KMS-11 (cell line): ENCODE results near the gene GAD1.

Source experiments
- H2AFZ ChIP-seq: fragments of 200-600 bp; sonication (generic); 2 replicates; pipeline ENCODE4 v1.6.1; 2016; ENCODE audit warnings: antibody characterized with exemption, mixed run types, low read depth
- H3K27ac ChIP-seq: fragments of 200-600 bp; sonication (generic); 2 replicates; pipeline ENCODE4 v1.6.1; 2016; ENCODE audit warnings: mild to moderate bottlenecking, mixed run types
- H3K27me3 ChIP-seq: fragments of 200-600 bp; sonication (generic); 2 replicates; pipeline ENCODE4 v1.6.1; 2017; ENCODE audit warnings: mild to moderate bottlenecking, low read depth, mixed run types, moderate library complexity; ENCODE audit not compliant: insufficient read depth
- H3K36me3 ChIP-seq: fragments of 200-600 bp; sonication (generic); 2 replicates; pipeline ENCODE4 v1.6.1; 2017; ENCODE audit warnings: mild to moderate bottlenecking, mixed run types; ENCODE audit not compliant: insufficient read depth
- H3K4me1 ChIP-seq: fragments of 200-600 bp; sonication (generic); 2 replicates; pipeline ENCODE4 v1.6.1; 2016; ENCODE audit warnings: mild to moderate bottlenecking, low read depth, mixed run types; ENCODE audit not compliant: poor library complexity, severe bottlenecking
- H3K4me2 ChIP-seq: fragments of 200-600 bp; sonication (generic); 2 replicates; pipeline ENCODE4 v1.7.0; 2016; ENCODE audit warnings: mild to moderate bottlenecking, mixed run types
- H3K4me3 ChIP-seq: fragments of 200-600 bp; sonication (generic); IDR thresholded peaks from 2 replicates; pipeline ENCODE4 v1.6.1; 2017; ENCODE audit warnings: low read depth, low read length, mixed read lengths; ENCODE audit not compliant: insufficient read depth
- H3K79me2 ChIP-seq: fragments of 200-600 bp; sonication (generic); 2 replicates; pipeline ENCODE4 v1.6.1; 2016; ENCODE audit warnings: low read depth, mixed run types; ENCODE audit not compliant: insufficient read depth
- H3K9ac ChIP-seq: fragments of 200-600 bp; sonication (generic); 2 replicates; pipeline ENCODE4 v1.6.1; 2016; ENCODE audit warnings: mild to moderate bottlenecking, mixed run types
- H4K20me1 ChIP-seq: fragments of 200-600 bp; sonication (generic); 2 replicates; pipeline ENCODE4 v1.6.1; 2016; ENCODE audit warnings: mild to moderate bottlenecking, mixed run types; ENCODE audit not compliant: insufficient read depth
- TF ChIP-seq, protein P1 (sequence below): fragments of 200-600 bp; sonication (generic); conservative IDR thresholded peaks from 2 replicates; pipeline ENCODE4 v1.6.1; 2017; ENCODE audit warnings: low read depth, mild to moderate bottlenecking, antibody characterized with exemption, low read length, moderate library complexity, mixed read lengths

The GAD1 gene

DNA sequence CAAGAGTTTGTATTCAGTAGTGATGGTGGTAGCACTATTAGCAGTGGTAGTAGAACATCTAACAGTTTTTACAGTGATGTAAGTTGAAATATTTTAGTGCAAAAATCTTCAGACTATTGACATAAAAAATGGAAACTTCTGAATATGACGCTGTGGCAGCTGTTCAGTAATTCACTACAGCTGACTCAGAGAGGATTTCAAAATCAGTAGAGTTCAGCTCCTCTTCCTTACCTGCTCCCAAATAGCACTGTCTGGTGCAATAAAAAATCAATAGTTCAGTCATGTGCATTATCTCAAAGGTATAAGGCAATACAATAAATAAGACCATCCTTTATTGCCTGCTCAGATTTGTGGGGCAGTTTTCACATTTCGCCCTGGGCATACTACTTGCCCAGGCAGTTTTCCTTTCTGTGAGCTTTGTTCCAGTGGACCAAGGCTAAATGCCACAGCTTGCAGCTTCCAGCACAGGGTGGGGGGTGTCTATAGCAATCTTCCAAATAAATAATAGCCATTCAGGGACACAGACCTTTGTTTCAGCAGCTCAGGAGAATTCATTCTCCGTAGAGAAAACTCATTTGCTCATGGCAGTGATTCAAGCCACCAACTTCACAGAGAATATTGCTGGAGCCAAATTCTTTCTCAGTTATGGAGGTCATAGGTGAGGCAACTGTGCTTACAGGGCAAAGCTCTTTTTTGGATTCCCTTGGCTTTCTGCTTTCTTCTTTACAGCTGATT lies 78.5 kb downstream of the GAD1 start:
- Histone ChIP-seq H2AFZ (no peak overlapping the region), H3K36me3 (no peaks in the 10 kb centered on the region), H3K4me1 (no peaks in the 10 kb centered on the region), H3K27ac (no peak overlapping the region), H3K27me3 (no peaks in the 10 kb centered on the region), H3K4me2 (no peak overlapping the region), H3K79me2 (no peaks in the 10 kb centered on the region), H3K4me3 (no peak overlapping the region), H3K9ac (no peak overlapping the region), H4K20me1 (no peaks in the 10 kb centered on the region)
- TF ChIP-seq, protein P1, sequence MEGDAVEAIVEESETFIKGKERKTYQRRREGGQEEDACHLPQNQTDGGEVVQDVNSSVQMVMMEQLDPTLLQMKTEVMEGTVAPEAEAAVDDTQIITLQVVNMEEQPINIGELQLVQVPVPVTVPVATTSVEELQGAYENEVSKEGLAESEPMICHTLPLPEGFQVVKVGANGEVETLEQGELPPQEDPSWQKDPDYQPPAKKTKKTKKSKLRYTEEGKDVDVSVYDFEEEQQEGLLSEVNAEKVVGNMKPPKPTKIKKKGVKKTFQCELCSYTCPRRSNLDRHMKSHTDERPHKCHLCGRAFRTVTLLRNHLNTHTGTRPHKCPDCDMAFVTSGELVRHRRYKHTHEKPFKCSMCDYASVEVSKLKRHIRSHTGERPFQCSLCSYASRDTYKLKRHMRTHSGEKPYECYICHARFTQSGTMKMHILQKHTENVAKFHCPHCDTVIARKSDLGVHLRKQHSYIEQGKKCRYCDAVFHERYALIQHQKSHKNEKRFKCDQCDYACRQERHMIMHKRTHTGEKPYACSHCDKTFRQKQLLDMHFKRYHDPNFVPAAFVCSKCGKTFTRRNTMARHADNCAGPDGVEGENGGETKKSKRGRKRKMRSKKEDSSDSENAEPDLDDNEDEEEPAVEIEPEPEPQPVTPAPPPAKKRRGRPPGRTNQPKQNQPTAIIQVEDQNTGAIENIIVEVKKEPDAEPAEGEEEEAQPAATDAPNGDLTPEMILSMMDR, result no peak

DNA sequence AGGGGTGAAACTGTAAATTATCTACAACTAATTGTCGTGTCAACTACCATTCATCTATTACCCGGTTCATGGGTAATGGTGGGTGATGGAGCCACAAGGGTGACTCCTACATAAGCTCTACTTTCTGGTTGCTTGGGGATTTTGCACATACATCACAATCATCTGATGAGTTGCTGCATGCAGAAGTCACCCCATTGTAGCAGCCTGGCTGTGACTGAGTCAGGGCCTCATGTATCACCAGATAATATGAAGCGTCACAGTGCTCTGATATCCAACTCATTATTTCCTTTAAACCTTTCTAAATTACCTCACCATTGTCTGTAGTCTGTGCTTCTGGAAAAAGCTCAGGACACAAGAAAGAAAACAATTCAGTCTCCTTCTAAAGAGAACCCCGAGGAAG lies 79.9 kb downstream of the GAD1 start:
- Histone ChIP-seq H2AFZ (no peak overlapping the region), H3K27me3 (no peaks in the 10 kb centered on the region), H3K4me2 (no peak overlapping the region), H3K4me1 (no peaks in the 10 kb centered on the region), H3K9ac (no peak overlapping the region), H3K4me3 (no peak overlapping the region), H4K20me1 (no peaks in the 10 kb centered on the region), H3K27ac (no peak overlapping the region), H3K79me2 (no peaks in the 10 kb centered on the region), H3K36me3 (no peaks in the 10 kb centered on the region)
- TF ChIP-seq, protein P1, result no peak

DNA sequence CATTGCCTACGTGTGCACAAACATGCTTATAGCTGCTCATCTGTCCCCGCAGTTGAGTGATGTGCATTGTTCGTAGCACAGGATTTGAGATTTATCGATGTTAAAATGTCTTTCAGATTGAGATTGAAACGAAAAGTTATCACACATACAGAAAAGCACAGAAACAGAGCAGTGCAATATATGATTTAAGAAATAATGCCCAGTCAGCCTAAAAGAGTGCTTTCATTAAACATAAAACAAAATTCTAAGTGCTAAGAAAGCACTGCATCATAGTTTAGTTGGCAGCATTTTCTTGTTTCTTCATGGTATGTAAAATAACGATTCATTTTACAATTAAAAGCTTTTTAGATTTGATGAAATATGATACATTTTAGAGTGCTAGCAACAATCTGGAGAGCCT lies 80.4 kb downstream of the GAD1 start:
- Histone ChIP-seq H4K20me1 (no peaks in the 10 kb centered on the region), H3K4me1 (no peaks in the 10 kb centered on the region), H3K4me3 (no peak overlapping the region), H3K79me2 (no peaks in the 10 kb centered on the region), H2AFZ (no peak overlapping the region), H3K27ac (no peak overlapping the region), H3K36me3 (no peaks in the 10 kb centered on the region), H3K9ac (no peak overlapping the region), H3K4me2 (no peak overlapping the region), H3K27me3 (no peaks in the 10 kb centered on the region)
- TF ChIP-seq, protein P1, result no peak

DNA sequence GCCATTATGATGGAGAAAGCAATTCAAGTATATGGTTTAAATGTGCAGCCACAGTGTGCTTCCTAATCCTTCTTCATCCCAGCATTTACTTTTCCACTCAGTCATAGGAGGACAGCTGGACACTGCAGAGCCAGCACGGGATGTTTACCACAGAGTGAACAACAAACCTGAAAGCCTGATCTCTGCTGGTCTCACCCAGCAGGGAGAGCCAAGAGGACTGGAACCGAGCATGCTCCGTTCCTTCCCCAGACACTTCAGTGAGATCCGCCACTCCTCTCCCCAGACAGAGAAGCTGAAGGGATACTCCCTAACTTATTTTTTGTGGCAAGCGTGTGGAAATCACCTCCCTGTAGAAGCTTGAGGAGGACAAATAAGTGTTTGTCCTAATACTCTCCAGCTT lies 89.2 kb downstream of the GAD1 start:
- Histone ChIP-seq H3K4me2 (no peak overlapping the region), H4K20me1 (no peaks in the 10 kb centered on the region), H3K4me1 (no peaks in the 10 kb centered on the region), H3K79me2 (no peaks in the 10 kb centered on the region), H3K27ac (no peak overlapping the region), H3K27me3 (no peaks in the 10 kb centered on the region), H3K4me3 (no peak overlapping the region), H3K9ac (no peak overlapping the region), H3K36me3 (no peaks in the 10 kb centered on the region), H2AFZ (no peak overlapping the region)
- TF ChIP-seq, protein P1, result no peak
